Right ventricle myocardium superior (tissue), 1 donor: ENCODE results near the gene MUSTN1. TPM values are rescaled to one million over a fixed set of nuclear protein-coding genes. Genes with fewer than 3 reads are reported as not detected.

Experiments used
- microRNA-seq: library from miRNA; unstranded; fragments of <30 nt; microRNA quantifications from one replicate; pipeline ENCODE4 v1.2.0, GENCODE V29; 2020
- total RNA-seq: library from RNA; stranded (reverse); fragmentation: NEBNext Ultra II Directional; extraction: Animal tissue kit (Norgen Biotek cat#: 25700); gene quantifications from one replicate; pipeline ENCODE4 v1.2.1, GENCODE V29; 2021
- donor health status: DM: no; HTN: yes; CAD: no; lungs with severe emphysema.

MUSTN1 gene
- total RNA-seq, 1 donor from 2014 or later, result 17.8 TPM

Small RNA genes lying within 50 kb of the gene (microRNA-seq; reads per million reads assigned to microRNA genes)
- not detected for gene MIR8064

Other genes starting within 250 kb of the MUSTN1 start
- gene PBRM1, start 149.1 kb downstream of the MUSTN1 start, total RNA-seq, result 45.1 TPM
- gene GNL3, start 149.0 kb downstream of the MUSTN1 start, total RNA-seq, result 27.2 TPM
- 29.7 TPM for gene GLT8D1, start 129.2 kb downstream of the MUSTN1 start, total RNA-seq
- gene SPCS1, start 128.9 kb downstream of the MUSTN1 start, total RNA-seq, result 78.7 TPM
- gene NEK4, start 64.1 kb downstream of the MUSTN1 start, total RNA-seq, result 19.5 TPM
- gene ITIH1, start 57.4 kb downstream of the MUSTN1 start, total RNA-seq, result not detected
- 0.35 TPM for gene ITIH3, start 40.2 kb downstream of the MUSTN1 start, total RNA-seq
- gene ITIH4, start 4.3 kb downstream of the MUSTN1 start, total RNA-seq, result 1.3 TPM
- gene STIMATE, start 62.5 kb upstream of the MUSTN1 start, total RNA-seq, result 6.1 TPM
- gene SFMBT1, start 211.1 kb upstream of the MUSTN1 start, total RNA-seq, result 15.7 TPM